Tongue (tissue), 2 donors: Measurements from ENCODE around the gene CETN2. TPM values are rescaled to one million over a fixed set of nuclear protein-coding genes. Genes with fewer than 3 reads are reported as not detected.
"Not testable (repeated sequence)": the region's sequence is repeated elsewhere in the genome, so short reads cannot be mapped to it uniquely, and the experiment has no call there.

ENCODE experiments used
- DNase-seq: peaks from one replicate; pipeline ENCODE4 v3.0.0-alpha.2; 2015
- total RNA-seq: library from RNA; depleted of rRNA; stranded (reverse); fragments of >200 nt; gene quantifications from one replicate; pipeline ENCODE4 v1.2.3, GENCODE V29; 2014

Gene CETN2
- total RNA-seq, 1 donor from 2014 or later = 23.1 TPM

- DNase-seq = no peak
Measured at GRCh38 chrX:152831391-152831790, 834 bp upstream of the CETN2 start.

GRCh38 chrX:152824841-152825374, 5.6 kb downstream of the CETN2 start:
- DNase-seq = no peak

GRCh38 chrX:152823657-152824056, 6.9 kb downstream of the CETN2 start:
- DNase-seq = no peak

GRCh38 chrX:152822383-152823086, 8.0 kb downstream of the CETN2 start:
- DNase-seq = no peak

GRCh38 chrX:152821145-152821765, 9.3 kb downstream of the CETN2 start:
- DNase-seq = peak; percentile 17

GRCh38 chrX:152819732-152820131, 10.8 kb downstream of the CETN2 start:
- DNase-seq = no peak

- DNase-seq = no peak
Measured at GRCh38 chrX:152819266-152819665, 11.3 kb downstream of the CETN2 start.

GRCh38 chrX:152818356-152818755, 12.2 kb downstream of the CETN2 start:
- no peak for DNase-seq

GRCh38 chrX:152817078-152817764, 13.3 kb downstream of the CETN2 start:
- DNase-seq = peak; percentile 54

- DNase-seq = no peak
Measured at GRCh38 chrX:152814048-152814447, 16.5 kb downstream of the CETN2 start.

GRCh38 chrX:152813206-152813605, 17.4 kb downstream of the CETN2 start:
- DNase-seq = no peak

- peak; percentile 7 for DNase-seq
Measured at GRCh38 chrX:152810403-152810802, 20.2 kb downstream of the CETN2 start.

GRCh38 chrX:152806035-152806434, 24.5 kb downstream of the CETN2 start:
- no peak for DNase-seq

- no peak for DNase-seq
Measured at GRCh38 chrX:152798945-152799344, 31.6 kb downstream of the CETN2 start.

GRCh38 chrX:152787062-152787461, 43.5 kb downstream of the CETN2 start:
- not testable (repeated sequence) for DNase-seq

Other genes starting within 250 kb of the CETN2 start
- 1.0 TPM for gene GABRQ, start 192.9 kb downstream of the CETN2 start, total RNA-seq
- not detected for gene MAGEA3, start 132.0 kb downstream of the CETN2 start, total RNA-seq
- gene CSAG2, start 121.5 kb downstream of the CETN2 start, total RNA-seq = not detected
- not detected for gene MAGEA2B, start 116.1 kb downstream of the CETN2 start, total RNA-seq
- not detected for gene CSAG1, start 97.0 kb downstream of the CETN2 start, total RNA-seq
- gene MAGEA12, start 97.0 kb downstream of the CETN2 start, total RNA-seq = not detected
- gene MAGEA2, start 76.9 kb downstream of the CETN2 start, total RNA-seq = not detected
- gene CSAG3, start 71.5 kb downstream of the CETN2 start, total RNA-seq = not detected
- gene MAGEA6, start 61.1 kb downstream of the CETN2 start, total RNA-seq = not detected
- 5.9 TPM for gene NSDHL, start 306 bp upstream of the CETN2 start, total RNA-seq
- 22.6 TPM for gene ZNF185, start 67.3 kb upstream of the CETN2 start, total RNA-seq
- gene PNMA5, start 163.4 kb upstream of the CETN2 start, total RNA-seq = not detected
- gene PNMA3, start 225.7 kb upstream of the CETN2 start, total RNA-seq = 1.2 TPM
- 2.1 TPM for gene PNMA6A, start 241.7 kb upstream of the CETN2 start, total RNA-seq